Ovary (tissue), 9 donors: Measurements from ENCODE around the gene MYO3B. TPM values are rescaled to one million over a fixed set of nuclear protein-coding genes. Genes with fewer than 3 reads are reported as not detected.

Source experiments
- DNase-seq, 5 donors: peaks; one replicate each; pipeline ENCODE4 v3.0.0-alpha.2; 2019 to 2020
- H3K27ac ChIP-seq, 2 donors: fragments of 200-600 bp; one replicate each; pipeline versions ENCODE4 v1.5.1 to v1.8.0; 2019 to 2022
- H3K27me3 ChIP-seq: fragments of 200-600 bp; one replicate; pipeline ENCODE4 v1.8.0; 2022
- H3K36me3 ChIP-seq: fragments of 200-600 bp; sonication (generic); one replicate; pipeline ENCODE4 v1.5.1; 2019
- H3K4me1 ChIP-seq: one replicate; pipeline ENCODE4 v1.8.1; 2013; ENCODE audit warnings: mild to moderate bottlenecking, moderate library complexity; ENCODE audit not compliant: insufficient read depth
- H3K4me3 ChIP-seq: fragments of 200-600 bp; sonication (generic); one replicate; pipeline ENCODE4 v1.5.1; 2017
- H3K9me3 ChIP-seq, 2 donors: fragments of 200-600 bp in 1 of 2; sonication (generic) in 1 of 2; one replicate each; pipeline versions ENCODE4 v1.5.1 to v1.8.1; 2013 to 2019; ENCODE audit warnings: mild to moderate bottlenecking in 1 of 2, moderate library complexity in 1 of 2
- CTCF ChIP-seq, 3 donors: fragments of 450-650 bp in 2 of 3; fragments of 200-600 bp in 1 of 3; IDR thresholded peaks; one replicate each; pipeline versions ENCODE4 v1.5.1 to v1.8.0; 2016 to 2022; ENCODE audit warnings: antibody characterized with exemption in 3 of 3, mild to moderate bottlenecking in 1 of 3
- EP300 ChIP-seq: sonication (generic); formaldehyde crosslinking; IDR thresholded peaks from one replicate; pipeline ENCODE4 v1.6.1; 2017; ENCODE audit warnings: antibody characterized with exemption
- POLR2A ChIP-seq: fragments of 450-650 bp; IDR thresholded peaks from one replicate; pipeline ENCODE4 v1.6.1; 2017; ENCODE audit warnings: antibody characterized with exemption, mild to moderate bottlenecking, moderate library complexity
- WGBS, 3 donors: extraction: QIAGEN DNeasy Blood & Tissue Kit in 1 of 3; methylation state at CpG; one replicate each; pipeline versions ENCODE4 v1.1.5 to v1.1.7; 2013 to 2017; 5-methylcytosine and 5-hydroxymethylcytosine counted together
- intact Hi-C, 4 donors: fragments of 100-400 bp; cut with DNase I; formaldehyde crosslinking; loops; one replicate each; pipeline versions ENCODE4 v1.11.0 to v1.15.1; 2022 to 2023
- polyA plus RNA-seq, 2 donors: library from polyadenylated mRNA; stranded (reverse); fragments of 200-250 nt in 1 of 2; fragments of 350-450 nt in 1 of 2; fragmentation: Illumina TruSeq in 1 of 2; extraction: RNeasy Lipid Tissue Mini Kit (QIAGEN cat#74804) in 1 of 2; gene quantifications; one replicate each; pipeline ENCODE4 v1.2.3, GENCODE V29; 2013 to 2014
- total RNA-seq, 7 donors: library from RNA; depleted of rRNA in 2 of 7; stranded (reverse); fragments of >200 nt in 2 of 7; fragmentation: NEBNext Ultra II Directional in 3 of 7; extraction: Animal tissue kit (Norgen Biotek cat#: 25700) in 3 of 7; gene quantifications; one replicate each; pipeline versions ENCODE4 v1.1.0 to v1.2.4, GENCODE V29; 2016 to 2023
- donor health status: DM: no; HTN: no; CAD: no; lungs with moderate emphysema.
- donor health status: DM: no; HTN: no; CAD: no.
- donor health status: Bipolar disorder and iron deficiency.
- donor health status: DM: yes; HTN: yes; CAD: no.
- donor health status: DM: no; HTN: no; CAD: no.
- donor health status: DM: yes; HTN: yes; CAD: no.

The MYO3B gene
- total and polyA plus RNA-seq, 9 donors = 0.04 to 1.3 (median 0.12) TPM; not detected in 2

GRCh38 chr2:170582313-170582712 lies 404.4 kb downstream of the MYO3B start:
- Histone ChIP-seq H3K4me3 (no peak overlapping the region), H3K27ac (no peak overlapping the region), H3K27me3 (no peaks in the 10 kb centered on the region), H3K9me3 (no peaks in the 10 kb centered on the region), H3K36me3 (no peaks in the 10 kb centered on the region), H3K4me1 (no peaks in the 10 kb centered on the region)
- TF ChIP-seq CTCF (IDR thresholded peaks at IDR 0.05) (no peak), EP300 (no peak), POLR2A (no peak)
- intact Hi-C loops = no loop called here
- 75 to 84% (median 83%) methylated on average over 3 of the region's 3 CpGs for WGBS, 3 donors
- DNase-seq = no peak

GRCh38 chr2:170582751-170583463 lies 405.0 kb downstream of the MYO3B start:
- TF ChIP-seq CTCF (IDR thresholded peaks at IDR 0.05) (no peak), POLR2A (no peak), EP300 (no peak)
- Histone ChIP-seq H3K9me3 (no peaks in the 10 kb centered on the region), H3K4me3 (no peak overlapping the region), H3K36me3 (no peaks in the 10 kb centered on the region), H3K27me3 (no peaks in the 10 kb centered on the region), H3K27ac (no peak overlapping the region), H3K4me1 (no peaks in the 10 kb centered on the region)
- DNase-seq = no peak
- WGBS, 3 donors = 49 to 53% (median 50%) methylated on average over 8 of the region's 8 CpGs
- intact Hi-C loops = no loop called here

- DNase-seq = no peak
- H3K36me3 ChIP-seq = no peaks in the 10 kb centered on the region
- no peaks in the 10 kb centered on the region for H3K9me3 ChIP-seq
- intact Hi-C loops = no loop called here
- no peaks in the 10 kb centered on the region for H3K27me3 ChIP-seq
- H3K4me1 ChIP-seq = no peaks in the 10 kb centered on the region
- no peak overlapping the region for H3K4me3 ChIP-seq
- TF ChIP-seq POLR2A (no peak), EP300 (no peak), CTCF (IDR thresholded peaks at IDR 0.05) (no peak)
- no peak overlapping the region for H3K27ac ChIP-seq
Measured at GRCh38 chr2:170585067-170585466, 407.1 kb downstream of the MYO3B start.

GRCh38 chr2:170586571-170587095 lies 408.7 kb downstream of the MYO3B start:
- intact Hi-C loops = no loop called here
- TF ChIP-seq POLR2A (no peak), EP300 (no peak)

GRCh38 chr2:170587117-170587516 lies 409.2 kb downstream of the MYO3B start:
- Histone ChIP-seq H3K27me3 (no peaks in the 10 kb centered on the region), H3K9me3 (no peaks in the 10 kb centered on the region), H3K4me1 (no peaks in the 10 kb centered on the region), H3K36me3 (no peaks in the 10 kb centered on the region), H3K27ac (no peak overlapping the region), H3K4me3 (no peak overlapping the region)
- no peak for DNase-seq
- intact Hi-C loops = no loop called here
- WGBS, 3 donors = 87 to 91% (median 87%) methylated on average over 2 of the region's 2 CpGs
- no peak for TF ChIP-seq CTCF (IDR thresholded peaks at IDR 0.05)
- no peak for TF ChIP-seq EP300
- no peak for TF ChIP-seq POLR2A

More at GRCh38 chr2:170586571-170587095, 408.7 kb downstream of the MYO3B start:
- H3K27ac ChIP-seq = no peak overlapping the region
- H3K36me3 ChIP-seq = no peaks in the 10 kb centered on the region
- no peaks in the 10 kb centered on the region for H3K27me3 ChIP-seq
- 23 to 30% (median 24%) methylated on average over 2 of the region's 2 CpGs for WGBS, 3 donors
- no peak for DNase-seq
- no peaks in the 10 kb centered on the region for H3K4me1 ChIP-seq
- H3K4me3 ChIP-seq = no peak overlapping the region
- no peaks in the 10 kb centered on the region for H3K9me3 ChIP-seq
